HFFc6 (cell line): ENCODE data around the gene SLC19A1. TPM values are rescaled to one million over a fixed set of nuclear protein-coding genes. Genes with fewer than 3 reads are reported as not detected.

ENCODE experiments used
- DNase-seq: peaks from one replicate; pipeline ENCODE4 v3.0.0-alpha.2; 2018
- H3K27ac Mint-ChIP-seq: 2 replicates; pipeline ENCODE4 v1.8.0; 2020; ENCODE audit warnings: mild to moderate bottlenecking, mixed read lengths
- H3K27me3 Mint-ChIP-seq: 2 replicates; pipeline ENCODE4 v1.8.0; 2021; ENCODE audit warnings: mild to moderate bottlenecking, moderate library complexity, mixed read lengths; ENCODE audit not compliant: insufficient read depth
- H3K36me3 Mint-ChIP-seq: 2 replicates; pipeline ENCODE4 v1.8.0; 2021; ENCODE audit warnings: low read depth, mixed read lengths
- H3K4me1 Mint-ChIP-seq: 2 replicates; pipeline ENCODE4 v1.8.0; 2020; ENCODE audit warnings: low read depth, mixed read lengths
- H3K4me3 Mint-ChIP-seq: 2 replicates; pipeline ENCODE4 v1.8.0; 2020; ENCODE audit warnings: mild to moderate bottlenecking, moderate library complexity, mixed read lengths
- H3K9me3 Mint-ChIP-seq: 2 replicates; pipeline ENCODE4 v1.8.0; 2020; ENCODE audit warnings: mild to moderate bottlenecking, mixed read lengths
- total RNA-seq, 6 experiments: library from RNA; stranded (reverse); fragmentation: NEBNext Ultra II Directional; extraction: Animal tissue kit (Norgen Biotek cat#: 25700); gene quantifications; 2 replicates in 1 of 6; 3 replicates in 5 of 6; pipeline ENCODE4 v1.2.3, GENCODE V29; 2021
- TF ChIP-seq, protein P1 (sequence below): fragments of 200-600 bp; sonication (generic); IDR thresholded peaks from 2 replicates; pipeline ENCODE4 v1.5.0; 2021; ENCODE audit warnings: antibody characterized with exemption, mild to moderate bottlenecking

SLC19A1 gene
- total RNA-seq, 6 experiments from 2014 or later: 12.3 to 15.9 (median 14.6) TPM

DNA sequence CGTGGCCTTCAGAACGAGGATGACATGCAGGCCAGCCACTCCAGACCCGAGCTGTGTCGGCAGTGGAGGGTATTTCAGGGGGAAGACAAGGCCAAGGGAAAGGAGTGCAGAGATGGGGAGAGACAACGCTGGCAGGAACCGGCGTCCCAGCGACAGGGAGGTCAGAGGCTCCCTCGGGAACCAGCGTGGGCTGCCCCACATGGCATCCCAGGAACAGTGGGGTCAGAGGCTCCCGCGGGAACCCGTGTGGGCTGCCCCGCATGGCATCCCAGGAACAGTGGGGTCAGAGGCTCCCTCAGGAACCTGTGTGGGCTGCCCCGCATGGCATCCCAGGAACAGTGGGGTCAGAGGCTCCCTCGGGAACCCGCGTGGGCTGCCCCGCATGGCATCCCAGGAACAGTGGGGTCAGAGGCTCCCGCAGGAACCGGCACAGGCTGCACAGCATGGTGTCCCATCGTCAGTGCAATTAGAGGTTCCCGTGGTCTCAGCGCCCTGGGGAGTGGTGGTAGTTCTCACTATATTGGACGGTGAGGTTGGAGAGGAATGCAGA, 43.0 kb downstream of the SLC19A1 start:
- Mint-ChIP-seq H3K4me3 (no peak overlapping the region), H3K9me3 (peaks cover 12% of the 10 kb centered on the region), H3K4me1 (no peaks in the 10 kb centered on the region), H3K36me3 (peaks cover 29% of the 10 kb centered on the region), H3K27ac (no peak overlapping the region), H3K27me3 (peaks cover 3% of the 10 kb centered on the region)
- TF ChIP-seq, protein P1, sequence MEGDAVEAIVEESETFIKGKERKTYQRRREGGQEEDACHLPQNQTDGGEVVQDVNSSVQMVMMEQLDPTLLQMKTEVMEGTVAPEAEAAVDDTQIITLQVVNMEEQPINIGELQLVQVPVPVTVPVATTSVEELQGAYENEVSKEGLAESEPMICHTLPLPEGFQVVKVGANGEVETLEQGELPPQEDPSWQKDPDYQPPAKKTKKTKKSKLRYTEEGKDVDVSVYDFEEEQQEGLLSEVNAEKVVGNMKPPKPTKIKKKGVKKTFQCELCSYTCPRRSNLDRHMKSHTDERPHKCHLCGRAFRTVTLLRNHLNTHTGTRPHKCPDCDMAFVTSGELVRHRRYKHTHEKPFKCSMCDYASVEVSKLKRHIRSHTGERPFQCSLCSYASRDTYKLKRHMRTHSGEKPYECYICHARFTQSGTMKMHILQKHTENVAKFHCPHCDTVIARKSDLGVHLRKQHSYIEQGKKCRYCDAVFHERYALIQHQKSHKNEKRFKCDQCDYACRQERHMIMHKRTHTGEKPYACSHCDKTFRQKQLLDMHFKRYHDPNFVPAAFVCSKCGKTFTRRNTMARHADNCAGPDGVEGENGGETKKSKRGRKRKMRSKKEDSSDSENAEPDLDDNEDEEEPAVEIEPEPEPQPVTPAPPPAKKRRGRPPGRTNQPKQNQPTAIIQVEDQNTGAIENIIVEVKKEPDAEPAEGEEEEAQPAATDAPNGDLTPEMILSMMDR: no peak
- DNase-seq: no peak

DNA sequence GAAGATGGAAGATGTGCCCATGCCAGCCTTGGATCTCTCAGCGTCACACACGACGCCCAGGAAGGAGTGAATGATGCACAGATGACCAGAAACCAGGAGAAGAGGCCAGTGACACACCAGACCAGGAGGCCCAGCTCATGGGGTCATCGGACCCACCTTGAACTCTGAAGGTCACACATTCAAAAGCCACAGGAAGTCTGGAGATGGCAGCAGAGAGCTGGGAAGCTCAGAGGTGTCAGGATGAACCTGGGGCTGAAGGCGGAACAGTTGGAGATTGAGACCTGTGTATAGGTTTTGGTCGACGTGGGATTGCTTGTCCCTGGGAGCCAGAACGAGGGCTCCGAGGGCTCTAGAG, 43.6 kb downstream of the SLC19A1 start:
- Mint-ChIP-seq H3K36me3 (peaks cover 29% of the 10 kb centered on the region), H3K4me3 (no peak overlapping the region), H3K9me3 (peaks cover 12% of the 10 kb centered on the region), H3K4me1 (no peaks in the 10 kb centered on the region), H3K27me3 (peaks cover 3% of the 10 kb centered on the region), H3K27ac (no peak overlapping the region)
- no peak for DNase-seq
- TF ChIP-seq, protein P1: no peak

DNA sequence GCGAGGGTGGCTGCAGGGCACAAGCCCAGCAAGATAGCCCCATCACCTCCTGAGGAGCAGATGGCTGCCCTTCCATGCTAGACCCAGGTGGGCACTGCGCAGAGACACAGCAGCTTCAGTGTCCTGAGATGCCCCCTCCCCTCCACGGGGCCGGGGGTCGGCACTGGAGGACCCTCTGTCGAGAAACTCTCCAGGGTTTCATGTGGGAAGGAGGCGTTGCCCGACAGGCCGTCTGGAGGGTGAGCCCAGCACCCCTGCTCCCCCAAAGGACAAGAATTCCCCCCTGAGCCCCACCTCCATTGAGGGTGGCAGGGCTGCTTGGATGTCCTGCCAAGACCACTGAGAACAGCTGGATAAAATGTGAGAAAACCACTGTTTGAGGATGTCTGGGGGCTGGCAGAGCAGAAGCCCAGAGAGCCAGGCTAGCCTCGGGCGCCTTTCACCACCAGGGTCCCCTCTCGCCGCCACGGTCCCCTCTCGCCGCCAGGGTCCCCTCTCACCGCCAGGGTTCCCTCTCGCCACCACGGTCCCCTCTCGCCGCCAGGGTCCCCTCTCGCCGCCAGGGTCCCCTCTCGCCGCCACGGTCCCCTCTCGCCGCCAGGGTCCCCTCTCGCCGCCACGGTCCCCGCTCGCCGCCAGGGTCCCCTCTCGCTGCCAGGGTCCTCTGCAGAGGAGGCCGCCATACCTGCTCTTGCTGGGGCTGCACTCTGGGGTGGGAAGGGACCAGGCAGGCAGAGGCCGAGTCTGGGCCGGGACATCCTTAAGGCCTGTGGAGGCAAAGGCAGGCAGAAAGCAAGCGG, 44.2 kb downstream of the SLC19A1 start:
- no peak for DNase-seq
- peaks cover 3% of the 10 kb centered on the region for H3K27me3 Mint-ChIP-seq
- H3K27ac Mint-ChIP-seq: no peak overlapping the region
- TF ChIP-seq, protein P1: no peak
- peaks cover 12% of the 10 kb centered on the region for H3K9me3 Mint-ChIP-seq
- H3K4me3 Mint-ChIP-seq: no peak overlapping the region
- peaks cover 29% of the 10 kb centered on the region for H3K36me3 Mint-ChIP-seq
- no peaks in the 10 kb centered on the region for H3K4me1 Mint-ChIP-seq

DNA sequence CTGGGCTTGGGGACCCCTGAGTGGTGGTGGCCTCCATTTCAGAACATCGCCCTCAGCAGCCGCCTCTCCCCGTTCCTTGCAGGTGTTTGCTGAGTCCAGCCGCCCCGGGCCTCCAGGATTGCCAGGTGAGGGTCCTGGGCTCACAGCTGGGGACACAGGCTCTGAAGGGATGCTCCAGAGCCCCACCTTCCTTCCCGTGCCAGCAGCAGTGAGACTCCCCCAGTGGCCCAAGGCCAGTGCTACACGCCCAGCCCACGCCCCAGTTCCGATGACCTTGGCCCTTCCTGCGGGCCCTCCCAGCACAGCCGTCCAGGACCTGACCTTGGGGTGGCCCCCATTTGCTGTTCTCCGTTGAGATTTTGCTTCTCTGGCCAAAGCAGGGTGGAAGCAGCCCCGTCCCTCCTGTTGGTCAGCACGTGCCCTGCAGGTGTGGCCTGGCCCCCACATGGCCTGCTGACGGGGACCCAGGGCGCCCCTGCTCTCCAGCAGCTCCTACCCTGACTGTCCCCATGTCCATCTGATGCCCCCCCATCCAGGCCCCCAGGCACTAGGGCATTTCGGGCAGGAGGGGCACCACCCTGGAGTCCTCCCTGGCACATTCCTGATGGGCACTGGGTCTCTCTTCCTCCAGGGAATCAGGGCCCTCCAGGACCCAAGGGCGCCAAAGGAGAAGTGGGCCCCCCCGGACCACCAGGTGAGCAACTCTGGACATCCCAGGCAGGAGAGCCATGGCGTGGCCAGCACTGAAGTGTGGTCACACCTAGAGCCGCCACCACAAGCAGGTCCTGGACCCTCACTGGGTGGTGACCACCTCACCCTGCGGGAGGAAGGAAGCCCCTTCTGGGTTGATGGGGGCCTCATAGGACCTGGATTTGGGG, 45.0 kb downstream of the SLC19A1 start:
- DNase-seq: no peak
- Mint-ChIP-seq H3K27me3 (peaks cover 3% of the 10 kb centered on the region), H3K27ac (no peak overlapping the region), H3K4me1 (no peaks in the 10 kb centered on the region), H3K4me3 (no peak overlapping the region), H3K9me3 (peaks cover 12% of the 10 kb centered on the region), H3K36me3 (peaks cover 23% of the 10 kb centered on the region)
- TF ChIP-seq, protein P1: peak; percentile 25; the same call in 1 of the 2 replicates

DNA sequence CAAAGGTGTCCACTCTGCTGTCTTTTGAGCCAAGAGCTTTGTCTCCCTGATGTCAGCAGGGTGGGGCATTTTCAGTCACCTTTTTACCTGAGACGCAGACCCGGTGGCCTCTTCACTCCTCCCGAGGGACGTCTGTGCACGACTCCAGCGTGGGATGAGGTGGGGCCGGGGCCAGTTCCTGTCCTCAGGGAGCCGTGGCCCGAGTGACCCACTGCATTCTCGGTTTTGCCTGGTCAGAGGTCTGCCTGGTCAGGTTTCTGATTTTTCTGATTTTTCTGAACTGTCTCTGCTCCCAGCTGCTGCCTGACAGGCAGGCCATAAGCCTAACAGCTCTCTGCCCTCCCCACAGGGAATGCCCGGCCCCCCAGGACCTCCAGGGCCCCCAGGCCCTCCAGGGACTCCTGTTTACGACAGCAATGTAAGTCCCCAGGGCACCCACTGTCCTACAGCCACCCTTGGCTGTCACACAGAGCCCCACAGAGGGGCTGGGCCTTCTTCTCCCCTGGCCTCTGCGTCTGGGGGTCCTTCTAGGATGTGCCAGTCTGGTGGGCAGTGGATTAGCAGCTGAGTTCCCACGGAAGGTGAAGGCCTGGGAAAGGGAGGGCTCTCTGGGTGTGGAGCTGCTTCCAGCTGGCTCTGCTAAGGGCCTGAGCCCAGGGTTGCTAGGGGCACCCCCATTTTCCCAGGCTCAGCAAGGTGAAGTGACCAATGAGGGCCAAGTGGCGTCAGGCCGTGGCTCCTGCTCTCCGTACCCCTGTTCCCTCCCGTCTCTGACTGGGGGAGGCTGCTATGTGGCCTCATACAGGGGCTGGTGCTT, 45.9 kb downstream of the SLC19A1 start:
- TF ChIP-seq, protein P1: no peak
- H3K27me3 Mint-ChIP-seq: peaks cover 3% of the 10 kb centered on the region
- no peak overlapping the region for H3K27ac Mint-ChIP-seq
- H3K9me3 Mint-ChIP-seq: peaks cover 12% of the 10 kb centered on the region
- no peak overlapping the region for H3K4me3 Mint-ChIP-seq
- peaks cover 23% of the 10 kb centered on the region for H3K36me3 Mint-ChIP-seq
- no peaks in the 10 kb centered on the region for H3K4me1 Mint-ChIP-seq
- no peak for DNase-seq
